Stimulated activated CD4-positive, alpha-beta T cell treated with anti-CD3 and anti-CD28 coated beads, Interleukin-15, amount 100 ng/mL, for 24 hours (primary cell): ENCODE results near the gene HS6ST3.
"Not testable (repeated sequence)": the region's sequence is repeated elsewhere in the genome, so short reads cannot be mapped to it uniquely, and the experiment has no call there.

ENCODE experiments used
- DNase-seq: peaks from one replicate; pipeline ENCODE4 v3.0.0-alpha.2; 2020

HS6ST3 gene

DNA sequence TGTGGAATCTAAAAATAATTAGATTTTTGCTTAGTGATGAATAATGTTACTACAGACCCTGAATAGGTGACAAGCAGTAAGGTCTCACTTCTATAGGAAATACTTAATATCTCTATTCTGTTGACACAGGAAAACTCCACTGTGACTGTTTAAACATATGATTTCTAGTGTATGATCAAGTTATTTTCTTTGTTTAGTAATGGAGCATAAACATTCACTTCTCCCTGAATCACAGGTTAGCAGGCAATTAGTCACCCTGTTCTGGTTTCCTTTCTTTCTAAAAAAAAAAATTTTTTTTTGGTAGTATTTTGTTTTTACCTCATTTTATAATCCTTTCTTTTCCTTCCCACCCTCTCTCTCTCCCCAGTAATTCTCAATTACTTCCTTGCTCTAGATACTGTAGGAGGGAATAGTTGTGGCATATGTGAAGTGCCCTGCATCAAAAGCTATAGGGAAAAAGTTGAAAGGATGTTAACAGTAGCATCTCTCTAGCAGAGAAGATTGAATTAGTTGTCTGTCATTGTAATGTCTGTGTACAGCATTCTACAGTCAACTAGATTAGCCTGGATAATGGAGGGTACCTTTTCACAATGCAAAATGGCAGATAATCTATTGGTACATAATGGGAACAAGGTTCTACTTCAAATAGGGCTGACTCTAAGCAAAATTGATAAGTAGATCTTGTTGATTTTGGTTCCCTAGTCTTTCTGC is 3.5 kb downstream of the HS6ST3 start:
- no peak for DNase-seq

DNA sequence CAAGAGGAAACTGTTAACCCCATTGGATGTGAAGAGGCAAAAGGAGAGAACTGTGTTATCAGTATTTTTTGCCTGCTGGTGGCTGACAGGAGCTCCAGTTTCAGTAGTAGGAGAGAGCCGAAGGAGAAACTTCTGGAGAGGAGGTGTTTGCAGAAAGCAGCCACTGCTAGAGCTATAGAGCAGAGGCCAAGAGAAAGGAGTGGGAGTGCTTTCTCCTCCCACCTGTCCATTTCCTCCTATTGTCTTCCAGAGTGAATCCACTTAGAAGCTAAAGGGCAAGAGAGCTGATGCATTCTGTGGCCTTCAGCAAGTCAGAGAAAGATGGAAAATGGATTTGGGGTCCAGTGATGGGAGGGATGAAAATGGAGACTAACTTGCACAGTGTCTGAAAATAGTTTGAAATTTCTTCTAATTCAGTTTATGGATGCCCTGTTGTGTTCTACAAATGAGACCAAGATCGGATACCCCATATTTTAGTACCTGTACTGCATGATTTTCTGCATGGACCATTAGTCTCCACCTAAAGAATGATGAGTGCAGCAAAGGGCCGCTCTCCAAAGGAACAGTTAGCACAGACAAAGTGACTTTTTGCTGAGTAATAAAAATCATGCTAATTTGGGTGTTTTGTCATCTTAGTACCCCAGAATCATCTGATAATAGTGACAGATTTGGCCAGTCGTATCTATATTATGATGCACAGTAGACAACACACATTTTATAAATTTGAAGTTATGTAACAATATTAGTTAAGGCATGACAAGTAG is 10.7 kb downstream of the HS6ST3 start:
- DNase-seq = no peak

GRCh38 chr13:96104516-96104915 is 14.6 kb downstream of the HS6ST3 start:
- DNase-seq = no peak

GRCh38 chr13:96108072-96108471 is 18.2 kb downstream of the HS6ST3 start:
- not testable (repeated sequence) for DNase-seq

DNA sequence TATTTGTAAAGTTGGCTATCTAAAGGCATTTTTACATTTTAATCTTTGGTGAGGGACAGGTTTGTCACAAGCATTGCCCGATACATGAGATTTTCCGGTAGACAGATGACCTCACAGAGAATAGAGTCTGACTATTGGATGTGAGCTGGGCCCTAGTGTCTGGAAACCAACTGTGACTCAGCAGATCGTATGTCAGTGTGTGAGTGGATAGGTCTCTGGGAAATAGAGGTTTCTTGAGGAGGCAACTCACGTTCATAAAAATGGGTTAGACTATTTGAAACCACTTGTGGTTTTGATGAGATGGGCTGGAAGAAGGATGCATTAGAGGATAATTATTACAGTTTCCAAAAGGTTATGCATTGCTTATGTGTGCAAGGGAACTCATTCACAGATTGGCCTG is 19.2 kb downstream of the HS6ST3 start:
- DNase-seq = no peak

DNA sequence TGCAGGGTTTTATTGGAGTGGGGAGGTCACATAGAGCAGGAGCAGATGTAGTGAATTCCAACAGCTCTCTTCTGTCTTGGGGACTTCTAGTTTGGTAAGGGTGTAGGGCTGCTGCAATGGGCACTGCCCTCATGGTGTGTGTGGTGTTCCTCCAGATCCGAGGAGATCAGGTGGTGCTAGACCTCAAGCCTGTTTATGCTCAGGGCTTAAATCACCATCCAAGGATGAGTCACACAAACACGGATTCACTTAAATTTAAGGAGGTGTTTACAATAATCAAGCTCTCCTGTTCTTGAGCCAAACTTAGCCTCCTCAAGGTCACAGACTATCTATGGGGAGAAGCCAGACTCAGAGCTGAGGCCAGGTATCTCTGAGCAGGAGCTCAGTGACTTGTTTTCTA is 23.0 kb downstream of the HS6ST3 start:
- DNase-seq = no peak

DNA sequence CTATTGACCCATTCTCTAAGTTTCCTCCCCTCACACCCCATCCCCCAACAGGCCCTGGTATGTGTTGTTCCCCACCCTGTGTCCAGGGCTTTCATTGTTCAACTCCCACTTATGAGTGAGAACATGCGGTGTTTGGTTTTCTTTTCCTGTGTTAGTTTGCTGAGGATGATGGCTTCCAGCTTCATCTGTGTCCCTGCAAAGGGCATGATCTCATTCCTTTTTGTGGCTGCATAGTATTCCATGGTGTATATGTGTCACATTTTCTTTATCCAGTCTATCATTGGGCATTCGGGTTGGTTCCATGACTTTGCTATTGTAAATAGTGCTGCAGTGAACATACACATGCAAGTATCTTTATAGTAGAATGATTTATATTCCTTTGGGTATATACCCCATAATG is 25.5 kb downstream of the HS6ST3 start:
- DNase-seq = not testable (repeated sequence)

DNA sequence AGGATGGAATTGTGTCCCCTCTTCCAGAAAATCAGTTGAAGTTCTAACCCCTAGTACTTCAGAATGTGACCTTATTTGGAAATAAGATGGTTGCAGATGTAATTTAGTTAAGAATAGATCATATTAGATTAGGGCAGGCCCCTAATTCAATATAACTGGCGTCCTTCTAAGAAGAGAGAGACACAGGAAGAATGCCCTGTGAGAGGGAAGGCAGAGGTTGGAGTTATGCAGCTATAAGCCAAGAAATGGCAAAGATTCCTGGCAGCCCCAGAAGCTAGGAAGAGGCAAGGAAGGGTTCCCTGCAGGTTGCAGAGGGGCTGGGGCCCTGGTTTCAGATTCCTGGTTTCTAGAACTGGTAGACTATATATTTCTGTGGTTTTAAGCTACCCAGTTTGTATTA is 30.0 kb downstream of the HS6ST3 start:
- no peak for DNase-seq

DNA sequence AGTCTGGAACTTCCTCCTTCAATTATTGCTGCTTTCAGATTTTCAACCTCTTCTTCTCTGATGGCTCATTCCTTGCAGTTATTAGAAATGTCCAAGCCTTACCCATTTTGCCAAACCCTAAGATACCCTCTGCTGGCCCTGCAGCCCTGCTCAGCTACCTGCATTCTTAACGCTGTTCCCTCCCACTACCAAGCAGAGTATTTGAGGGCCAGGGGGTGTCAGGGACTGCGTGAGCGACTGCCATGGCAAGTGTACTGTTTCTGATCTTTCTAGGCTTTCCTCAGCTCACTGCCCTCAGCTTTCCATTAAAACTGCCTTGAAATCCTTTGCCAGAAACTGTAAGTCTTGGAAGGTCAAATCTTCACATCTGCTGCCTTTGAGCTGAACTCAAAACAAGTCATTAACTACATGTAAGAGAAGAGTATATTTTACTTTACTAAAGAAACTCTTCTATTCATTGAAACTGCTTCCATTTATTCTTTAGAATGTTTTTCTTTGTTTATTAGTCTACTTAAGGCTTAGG is 41.0 kb downstream of the HS6ST3 start:
- no peak for DNase-seq

GRCh38 chr13:96141032-96141431 is 51.1 kb downstream of the HS6ST3 start:
- DNase-seq = no peak

- DNase-seq = no peak
Observed at GRCh38 chr13:96159725-96160124, 69.8 kb downstream of the HS6ST3 start.

DNA sequence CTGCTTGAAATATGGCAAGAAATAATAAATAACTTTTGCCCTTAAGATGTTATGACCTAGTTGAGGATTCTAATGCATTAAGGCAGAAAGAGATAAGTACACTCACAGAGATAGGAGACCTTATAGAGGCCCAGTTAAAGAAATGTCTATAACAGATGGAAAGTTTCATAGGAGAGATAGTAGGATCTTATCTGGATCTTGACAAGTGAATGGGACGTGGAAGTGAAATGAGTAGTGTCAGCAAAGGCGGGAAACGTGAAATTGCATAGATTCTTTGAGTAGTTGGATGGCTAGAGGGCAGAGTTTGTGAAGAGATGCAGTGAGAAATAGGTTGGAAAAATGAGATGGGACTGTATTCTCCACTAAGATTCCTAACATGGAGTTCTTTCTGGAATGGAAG is 71.2 kb downstream of the HS6ST3 start:
- no peak for DNase-seq

DNA sequence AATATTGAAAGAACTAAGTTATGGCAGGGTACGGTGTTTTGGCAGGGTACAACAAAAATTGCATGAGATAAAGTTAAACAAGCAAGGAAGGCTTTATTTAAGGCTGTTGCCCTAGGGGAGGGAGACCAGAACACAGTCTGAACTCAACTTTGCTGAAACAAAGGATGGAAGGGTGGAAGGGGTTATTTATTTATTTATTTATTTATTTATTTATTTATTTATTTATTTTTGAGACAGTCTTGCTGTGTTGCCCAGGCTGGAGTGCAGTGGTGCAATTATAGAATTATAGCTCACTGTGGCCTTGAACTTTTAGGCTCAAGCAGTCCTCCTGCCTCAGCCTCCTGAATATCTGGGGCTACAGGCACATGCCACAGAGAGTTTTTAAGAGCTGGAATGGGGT is 75.9 kb downstream of the HS6ST3 start:
- DNase-seq = no peak

- no peak for DNase-seq
Observed at GRCh38 chr13:96172066-96172465, 82.2 kb downstream of the HS6ST3 start.

DNA sequence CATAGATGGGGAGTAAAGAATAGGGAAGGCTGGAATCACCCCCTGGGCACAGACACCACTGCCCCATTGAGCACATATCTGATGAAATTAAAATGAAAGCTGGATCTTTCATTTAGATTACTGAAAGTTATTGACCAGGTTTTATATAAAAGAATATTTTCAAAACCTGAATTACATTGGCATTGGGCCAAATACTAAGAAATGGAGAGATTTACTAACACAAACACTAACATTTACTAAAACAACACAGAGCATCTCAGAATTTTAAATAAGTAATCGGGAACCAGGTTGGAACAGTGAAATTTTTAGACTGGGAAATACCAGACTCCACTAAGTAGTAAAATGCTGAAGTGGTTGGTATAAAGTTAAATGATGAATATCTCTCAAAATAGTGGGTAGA is 88.9 kb downstream of the HS6ST3 start:
- no peak for DNase-seq

GRCh38 chr13:96179309-96179708 is 89.4 kb downstream of the HS6ST3 start:
- DNase-seq = no peak

GRCh38 chr13:96181911-96182310 is 92.0 kb downstream of the HS6ST3 start:
- no peak for DNase-seq

DNA sequence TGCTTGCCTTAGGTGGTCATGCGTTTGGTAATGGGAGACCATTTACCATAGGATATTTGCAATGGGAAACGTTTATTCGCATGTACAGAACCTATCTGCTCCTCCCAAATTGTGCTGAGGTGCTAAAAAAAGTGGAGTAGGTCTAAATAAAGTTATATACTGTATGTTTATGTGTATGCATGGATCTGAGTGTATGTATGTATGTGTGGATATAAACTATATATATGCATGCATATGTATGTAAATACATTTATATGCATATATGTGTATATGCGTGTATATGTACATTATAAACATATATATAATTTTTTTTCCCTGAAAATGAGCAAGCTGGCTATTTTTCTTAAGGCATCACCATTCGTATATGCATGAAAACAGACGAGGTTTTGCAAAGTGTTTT is 95.9 kb downstream of the HS6ST3 start:
- no peak for DNase-seq

- no peak for DNase-seq
Observed at GRCh38 chr13:96191367-96191766, 101.5 kb downstream of the HS6ST3 start.

DNA sequence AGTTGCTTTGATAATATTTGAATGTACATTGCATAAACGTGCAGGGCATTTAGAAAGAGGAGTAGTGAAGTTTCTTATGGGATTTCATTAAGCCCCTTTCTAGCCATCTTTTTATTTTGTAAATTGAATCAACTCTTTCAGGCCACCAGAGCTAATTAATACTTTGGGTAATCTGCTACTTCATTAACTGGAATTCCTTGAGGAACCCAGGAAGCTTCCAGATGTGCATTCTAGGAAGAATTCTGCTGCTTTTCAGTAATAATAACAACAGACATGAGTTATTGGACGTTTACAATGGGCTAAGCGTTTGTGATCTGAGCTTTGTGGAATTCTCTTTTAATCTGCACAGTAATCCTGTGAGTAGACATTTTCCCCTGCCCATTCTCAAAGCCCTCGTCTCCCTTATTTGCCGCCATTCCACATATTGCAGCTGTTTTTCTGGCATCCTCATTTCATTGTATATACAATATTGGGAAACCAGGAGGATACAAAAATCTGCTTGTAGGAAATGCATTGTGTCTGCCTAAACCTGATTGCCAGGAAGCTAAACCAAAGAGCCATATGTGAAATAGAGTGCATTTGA is 103.9 kb downstream of the HS6ST3 start:
- DNase-seq = no peak

GRCh38 chr13:96198038-96198437 is 108.1 kb downstream of the HS6ST3 start:
- DNase-seq = no peak

DNA sequence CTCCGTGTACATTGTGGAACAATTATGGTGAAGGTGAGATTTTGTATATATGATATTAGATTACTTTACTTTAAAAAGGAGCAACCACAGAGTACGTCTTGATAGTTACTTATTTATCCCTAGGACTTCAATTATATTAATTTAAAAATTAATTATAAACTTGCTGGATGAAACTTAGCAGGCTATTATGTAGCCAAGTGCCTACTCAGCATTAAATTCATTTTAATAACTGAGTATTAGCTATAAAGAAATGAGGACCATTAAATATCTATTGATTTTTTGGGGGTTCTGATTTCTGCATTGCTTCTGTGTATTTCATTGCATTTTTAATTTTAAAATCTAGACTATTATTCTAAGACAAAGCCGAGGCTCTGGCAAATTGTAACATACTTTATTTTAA is 109.4 kb downstream of the HS6ST3 start:
- no peak for DNase-seq

GRCh38 chr13:96200810-96201209 is 110.9 kb downstream of the HS6ST3 start:
- no peak for DNase-seq

DNA sequence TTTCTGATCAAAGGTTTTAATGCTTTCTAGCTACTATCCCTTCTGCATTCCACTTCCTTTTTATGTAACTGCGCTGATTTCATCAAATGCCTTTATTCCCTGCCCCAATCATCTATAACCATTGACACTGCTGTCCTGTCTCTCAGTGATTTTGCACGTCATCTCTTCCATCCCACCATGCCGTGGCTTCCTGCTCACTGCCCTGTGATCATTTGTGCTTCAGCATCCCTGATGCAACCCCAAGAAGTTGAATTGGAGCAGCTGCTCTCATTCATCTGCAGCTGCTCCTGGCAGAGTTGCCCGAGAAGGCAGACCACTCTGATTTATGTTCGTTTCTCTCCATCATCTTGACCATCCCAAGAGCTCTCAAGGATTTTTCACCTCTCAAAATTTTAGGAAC is 112.4 kb downstream of the HS6ST3 start:
- no peak for DNase-seq
